Adrenal gland (tissue), 12 donors: ENCODE results near the gene FNDC5. TPM values are rescaled to one million over a fixed set of nuclear protein-coding genes. Genes with fewer than 3 reads are reported as not detected.

ENCODE experiments used
- DNase-seq, 7 donors: peaks; one replicate each; pipeline ENCODE4 v3.0.0-alpha.2; 2019 to 2020
- H3K27ac ChIP-seq, 5 donors: fragments of 200-600 bp; sonication (generic) in 4 of 5; 1 replicate in 3 of 5; 2 replicates in 2 of 5; pipeline versions ENCODE4 v1.5.1 to v1.8.0; 2016 to 2020; ENCODE audit warnings: mild to moderate bottlenecking in 1 of 5
- H3K27me3 ChIP-seq: fragments of 200-600 bp; 2 replicates; pipeline ENCODE4 v1.8.0; 2021
- H3K36me3 ChIP-seq, 2 donors: fragments of 200-600 bp; replicated peaks in 1 of 2; 1 replicate in 1 of 2; 2 replicates in 1 of 2; pipeline versions ENCODE4 v1.5.1 to v1.8.0; 2018 to 2022
- H3K4me1 ChIP-seq, 2 donors: fragments of 200-600 bp; replicated peaks in 1 of 2; 1 replicate in 1 of 2; 2 replicates in 1 of 2; pipeline versions ENCODE4 v1.5.1 to v1.8.0; 2018 to 2021
- H3K4me3 ChIP-seq, 4 donors: fragments of 200-600 bp; sonication (generic) in 3 of 4; one replicate each; pipeline ENCODE4 v1.5.1; 2016 to 2018
- H3K9me3 ChIP-seq, 3 donors: fragments of 200-600 bp; sonication (generic) in 1 of 3; replicated peaks in 1 of 3; 1 replicate in 2 of 3; 2 replicates in 1 of 3; pipeline versions ENCODE4 v1.5.1 to v1.8.0; 2016 to 2021
- POLR2A ChIP-seq, 2 donors: fragments of 450-650 bp; IDR thresholded peaks; one replicate each; pipeline ENCODE4 v1.6.1; 2017; ENCODE audit warnings: antibody characterized with exemption in 2 of 2, mild to moderate bottlenecking in 2 of 2, moderate library complexity in 1 of 2
- WGBS, 4 donors: extraction: QIAGEN DNeasy Blood & Tissue Kit in 2 of 4; methylation state at CpG; one replicate each; pipeline versions ENCODE4 v1.1.5 to v1.1.7; 2013 to 2017; 5-methylcytosine and 5-hydroxymethylcytosine counted together
- intact Hi-C, 2 donors: fragments of 100-400 bp; cut with DNase I; formaldehyde crosslinking; loops; one replicate each; pipeline versions ENCODE4 v1.14.1 to v1.15.0; 2022 to 2023
- polyA plus RNA-seq, 3 donors: library from polyadenylated mRNA; stranded (reverse); fragments of 200-250 nt in 2 of 3; fragments of 350-450 nt in 1 of 3; fragmentation: Illumina TruSeq in 1 of 3; extraction: RNeasy Lipid Tissue Mini Kit (QIAGEN cat#74804) in 1 of 3; gene quantifications; one replicate each; pipeline ENCODE4 v1.2.3, GENCODE V29; 2013 to 2014
- total RNA-seq, 9 donors: library from RNA; depleted of rRNA in 4 of 9; stranded (reverse); fragments of >200 nt in 4 of 9; fragments of 120-200 nt in 1 of 9; fragmentation: NEBNext Ultra II Directional in 1 of 9; extraction: Animal tissue kit (Norgen Biotek cat#: 25700) in 1 of 9; gene quantifications; one replicate each; pipeline versions ENCODE4 v1.1.0 to v1.2.4, GENCODE V29; 2013 to 2023
- TF ChIP-seq, protein P1 (sequence below), 6 experiments: fragments of 450-650 bp in 4 of 6; fragments of 200-600 bp in 2 of 6; sonication (generic) in 1 of 6; IDR thresholded peaks; 1 replicate in 5 of 6; 2 replicates in 1 of 6; pipeline versions ENCODE4 v1.5.1 to v1.8.0; 2016 to 2021; ENCODE audit warnings: antibody characterized with exemption in 6 of 6, mild to moderate bottlenecking in 2 of 6, moderate library complexity in 1 of 6
- donor health status: healthy with polysubstance abuse.
- donor health status: Bipolar disorder and iron deficiency.
- donor health status: DM: yes; HTN: yes; CAD: no.
- donor health status: DM: no; HTN: no; CAD: no.
- donor health status: DM: no; HTN: no; CAD: no.
- donor health status: DM: yes; HTN: yes; CAD: no.

The FNDC5 gene
- total and polyA plus RNA-seq, 12 donors, result 12.6 to 72.0 (median 39.0) TPM

DNA sequence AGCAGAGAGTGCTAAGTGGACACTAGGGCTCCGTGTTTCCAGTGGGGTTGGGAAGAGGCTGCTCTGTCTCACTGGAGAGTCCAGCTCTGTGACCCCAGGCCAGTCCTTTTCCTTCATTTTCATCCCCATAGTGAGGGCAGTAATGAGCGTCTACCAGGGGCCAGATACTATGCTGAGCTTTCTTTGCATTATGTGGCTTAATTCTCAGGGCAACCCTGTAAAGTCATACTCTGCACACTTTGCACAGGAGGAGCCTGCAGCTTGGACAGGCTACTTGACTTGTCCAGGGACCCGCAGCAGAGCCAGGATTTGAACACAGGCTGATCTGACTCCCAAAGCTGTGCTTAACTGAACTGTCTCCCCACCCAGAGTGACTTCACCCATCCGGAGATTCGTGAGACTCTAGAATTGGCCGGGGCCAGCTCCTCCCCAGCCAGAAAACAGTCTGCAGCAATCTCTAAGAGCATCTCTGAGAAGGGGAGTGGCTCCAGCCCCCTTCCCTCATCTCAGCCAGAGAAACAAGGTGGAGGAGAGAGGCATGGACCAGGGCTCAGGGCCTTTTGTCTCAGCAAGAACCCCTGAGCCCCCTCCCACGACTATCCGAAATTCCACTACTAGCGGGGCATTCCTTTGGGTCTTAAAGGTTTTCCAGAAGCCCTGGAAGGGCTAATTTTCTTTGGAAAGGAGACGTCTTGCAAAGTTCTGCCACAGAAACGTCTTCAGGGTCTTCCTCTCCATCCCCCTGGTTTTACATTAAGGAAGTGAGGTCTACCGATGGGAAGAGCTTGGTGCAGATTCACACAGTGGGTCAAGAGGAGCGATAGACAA, 866 bp upstream of the FNDC5 start:
- peak in 2 of 7 donors; percentile 20 to 54 for DNase-seq
- intact Hi-C loops, result loop anchor here in 1 of 2 donors (10.0 kb wide), 2 partner anchors 157 to 347 kb away; no protein-coding TSS in a partner anchor

DNA sequence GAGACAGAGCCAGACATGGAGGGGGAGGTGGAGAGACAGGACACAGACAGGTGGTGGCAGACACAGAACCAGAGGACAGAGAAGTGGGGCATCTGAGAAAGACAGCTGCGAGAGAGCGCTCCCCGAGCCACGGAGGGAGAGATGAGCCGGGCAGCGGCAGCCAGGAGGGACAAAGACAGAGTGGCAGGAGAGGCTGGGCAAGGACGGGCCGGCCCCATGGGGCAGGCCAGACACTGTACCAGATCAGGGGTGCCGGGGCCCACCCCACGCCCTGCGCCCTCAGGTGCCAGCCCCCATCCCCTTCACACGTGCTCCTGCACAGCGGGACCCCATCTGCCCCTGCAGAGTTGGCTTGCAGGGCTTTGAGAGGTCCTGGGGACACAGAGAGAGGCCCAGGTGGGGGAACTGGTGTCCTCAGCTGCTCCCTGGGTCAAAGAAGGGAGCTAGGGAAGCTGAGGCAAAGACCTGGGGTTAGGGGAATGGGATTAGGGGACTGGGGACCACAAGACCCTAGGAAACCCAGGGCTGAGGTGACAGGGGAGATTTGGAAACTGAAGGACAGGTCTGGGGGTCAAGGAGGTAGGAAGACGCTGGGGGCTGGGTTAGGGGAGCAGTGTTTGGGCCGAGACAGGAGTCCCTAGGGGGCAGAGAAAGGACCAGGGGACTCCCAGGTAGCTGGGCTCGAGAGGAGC, 643 bp downstream of the FNDC5 start:
- Histone ChIP-seq H3K4me3 (peak overlapping the region in 1 of 4 donors; percentile 62), H3K27ac (peak overlapping the region in 1 of 5 donors; percentile 21), H3K27me3 (no peaks in the 10 kb centered on the region), H3K4me1 (peaks cover 12 to 26% of the 10 kb centered on the region in 2 donors), H3K9me3 (no peaks in the 10 kb centered on the region), H3K36me3 (peaks cover 0 to 6% of the 10 kb centered on the region in 2 donors)
- DNase-seq, result peak in 1 of 7 donors; percentile 58
- TF ChIP-seq, protein P1, sequence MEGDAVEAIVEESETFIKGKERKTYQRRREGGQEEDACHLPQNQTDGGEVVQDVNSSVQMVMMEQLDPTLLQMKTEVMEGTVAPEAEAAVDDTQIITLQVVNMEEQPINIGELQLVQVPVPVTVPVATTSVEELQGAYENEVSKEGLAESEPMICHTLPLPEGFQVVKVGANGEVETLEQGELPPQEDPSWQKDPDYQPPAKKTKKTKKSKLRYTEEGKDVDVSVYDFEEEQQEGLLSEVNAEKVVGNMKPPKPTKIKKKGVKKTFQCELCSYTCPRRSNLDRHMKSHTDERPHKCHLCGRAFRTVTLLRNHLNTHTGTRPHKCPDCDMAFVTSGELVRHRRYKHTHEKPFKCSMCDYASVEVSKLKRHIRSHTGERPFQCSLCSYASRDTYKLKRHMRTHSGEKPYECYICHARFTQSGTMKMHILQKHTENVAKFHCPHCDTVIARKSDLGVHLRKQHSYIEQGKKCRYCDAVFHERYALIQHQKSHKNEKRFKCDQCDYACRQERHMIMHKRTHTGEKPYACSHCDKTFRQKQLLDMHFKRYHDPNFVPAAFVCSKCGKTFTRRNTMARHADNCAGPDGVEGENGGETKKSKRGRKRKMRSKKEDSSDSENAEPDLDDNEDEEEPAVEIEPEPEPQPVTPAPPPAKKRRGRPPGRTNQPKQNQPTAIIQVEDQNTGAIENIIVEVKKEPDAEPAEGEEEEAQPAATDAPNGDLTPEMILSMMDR (IDR thresholded peaks at IDR 0.05), result no peak
- no peak for TF ChIP-seq POLR2A (IDR thresholded peaks at IDR 0.05)
- intact Hi-C loops, result loop anchor here (10.0 kb wide), 2 partner anchors 155 to 345 kb away; no protein-coding TSS in a partner anchor
- 34 to 51% (median 39%) methylated on average over 9 to 16 of the region's 16 CpGs for WGBS, 4 donors

More for the DNA sequence above, 866 bp upstream of the FNDC5 start:
- Histone ChIP-seq H3K4me1 (peaks cover 0 to 17% of the 10 kb centered on the region in 2 donors), H3K36me3 (peaks cover 0 to 6% of the 10 kb centered on the region in 2 donors), H3K9me3 (no peaks in the 10 kb centered on the region), H3K27ac (peak overlapping the region in 1 of 5 donors; percentile 57), H3K4me3 (peak overlapping the region in 1 of 4 donors; percentile 63), H3K27me3 (no peaks in the 10 kb centered on the region)
- TF ChIP-seq POLR2A (IDR thresholded peaks at IDR 0.05), result no peak
- TF ChIP-seq, protein P1 (IDR thresholded peaks at IDR 0.05), result no peak
- WGBS, 4 donors, result 49 to 56% (median 50%) methylated on average over 10 to 13 of the region's 13 CpGs

DNA sequence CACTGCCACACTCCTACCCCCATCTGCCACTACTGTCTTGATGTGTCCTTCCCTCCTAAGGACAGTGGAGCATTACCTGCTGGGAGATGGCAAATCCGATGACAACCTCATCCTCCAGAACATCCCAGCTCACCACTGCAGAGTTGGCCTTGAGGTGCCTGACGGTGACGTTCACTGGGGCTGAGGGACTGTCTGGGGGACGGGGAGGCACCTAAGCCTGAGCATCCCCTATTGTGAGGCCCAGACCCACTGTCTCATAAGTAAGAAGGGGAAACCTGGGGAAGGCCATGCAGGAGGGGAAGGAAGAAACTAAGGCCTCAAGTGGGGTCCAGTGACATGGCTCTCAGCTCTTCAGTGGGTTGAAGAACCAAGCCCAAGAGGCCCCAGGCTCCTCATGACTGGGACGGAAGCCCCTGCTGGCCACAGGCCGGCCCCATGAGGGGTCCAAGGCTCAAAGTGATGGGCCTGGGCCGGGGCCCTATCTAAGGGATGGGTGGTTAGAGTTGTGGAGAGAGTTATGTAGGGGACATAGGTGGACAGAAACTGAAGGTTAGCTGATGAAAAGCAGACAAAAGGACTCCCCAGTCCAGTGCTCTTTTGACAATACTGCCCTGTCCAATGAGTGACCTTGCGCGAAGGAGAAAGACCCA, 1.8 kb downstream of the FNDC5 start:
- TF ChIP-seq POLR2A (IDR thresholded peaks at IDR 0.05), result no peak
- TF ChIP-seq, protein P1 (IDR thresholded peaks at IDR 0.05), result no peak
- H3K27me3 ChIP-seq, result no peaks in the 10 kb centered on the region
- peaks cover 0 to 6% of the 10 kb centered on the region in 2 donors for H3K36me3 ChIP-seq
- WGBS, 4 donors, result 81 to 90% (median 84%) methylated on average over 9 of the region's 9 CpGs
- intact Hi-C loops, result loop anchor here in 1 of 2 donors (10.0 kb wide), 1 partner anchor 154 kb away; no protein-coding TSS in a partner anchor
- no peak overlapping the region for H3K27ac ChIP-seq
- no peak overlapping the region for H3K4me3 ChIP-seq
- no peaks in the 10 kb centered on the region for H3K9me3 ChIP-seq
- peak in 2 of 7 donors; percentile 13 to 45 for DNase-seq
- H3K4me1 ChIP-seq, result peaks cover 23 to 36% of the 10 kb centered on the region in 2 donors
